Spleen (tissue), 7 donors: ENCODE results near the gene SKAP2.

Experiments used
- POLR2A ChIP-seq, 3 donors: fragments of 450-650 bp; IDR thresholded peaks; one replicate each; pipeline ENCODE4 v1.5.1; 2017; ENCODE audit warnings: antibody characterized with exemption in 3 of 3, mild to moderate bottlenecking in 1 of 3
- POLR2AphosphoS5 ChIP-seq, 3 donors: sonication (generic); formaldehyde crosslinking; IDR thresholded peaks; one replicate each; pipeline ENCODE4 v1.5.1; 2017; ENCODE audit warnings: antibody characterized with exemption in 3 of 3
- TF ChIP-seq, protein P1 (sequence below), 11 experiments: fragments of 200-600 bp in 7 of 11; fragments of 450-650 bp in 4 of 11; sonication (generic) in 4 of 11; IDR thresholded peaks in 8 of 11; conservative IDR thresholded peaks in 3 of 11; 1 replicate in 7 of 11; 2 replicates in 4 of 11; pipeline versions ENCODE4 v1.4.0 to v1.8.0; 2016 to 2021; ENCODE audit warnings: antibody characterized with exemption in 11 of 11, inconsistent platforms in 4 of 11, mild to moderate bottlenecking in 1 of 11
- donor health status: DM: no; HTN: no; CAD: no; lungs with moderate emphysema.
- donor health status: DM: no; HTN: no; CAD: no.
- donor health status: DM: no; HTN: no; CAD: no.

DNA sequence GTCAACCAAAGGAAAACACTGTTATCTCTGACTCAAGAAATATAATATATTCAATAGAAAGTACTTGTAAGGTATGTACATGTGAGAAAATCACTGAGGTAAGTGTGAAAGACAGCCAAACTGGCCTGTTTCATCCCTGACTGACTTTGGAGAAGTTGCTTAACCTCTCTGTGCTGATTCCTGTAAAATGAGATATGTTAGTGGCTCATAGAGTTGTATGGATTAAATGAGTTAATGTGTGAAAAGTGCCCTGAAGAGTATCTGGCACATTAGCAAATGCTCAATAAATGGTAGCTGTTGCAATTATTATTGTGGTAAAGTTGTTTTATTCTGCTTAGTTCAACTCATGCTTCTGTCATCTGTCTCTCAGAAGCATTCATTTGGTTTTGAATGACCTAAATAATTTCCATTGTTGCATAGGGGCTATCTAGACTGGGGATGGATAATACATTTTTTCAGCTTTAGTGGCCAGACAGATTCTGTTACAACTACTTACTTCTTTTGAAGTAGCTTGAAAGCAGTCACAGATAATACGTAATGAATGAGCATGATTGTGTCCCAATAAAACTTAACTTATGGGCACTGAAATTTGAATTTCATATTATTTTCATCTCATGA, 84.3 kb downstream of the SKAP2 start:
- TF ChIP-seq, protein P1, sequence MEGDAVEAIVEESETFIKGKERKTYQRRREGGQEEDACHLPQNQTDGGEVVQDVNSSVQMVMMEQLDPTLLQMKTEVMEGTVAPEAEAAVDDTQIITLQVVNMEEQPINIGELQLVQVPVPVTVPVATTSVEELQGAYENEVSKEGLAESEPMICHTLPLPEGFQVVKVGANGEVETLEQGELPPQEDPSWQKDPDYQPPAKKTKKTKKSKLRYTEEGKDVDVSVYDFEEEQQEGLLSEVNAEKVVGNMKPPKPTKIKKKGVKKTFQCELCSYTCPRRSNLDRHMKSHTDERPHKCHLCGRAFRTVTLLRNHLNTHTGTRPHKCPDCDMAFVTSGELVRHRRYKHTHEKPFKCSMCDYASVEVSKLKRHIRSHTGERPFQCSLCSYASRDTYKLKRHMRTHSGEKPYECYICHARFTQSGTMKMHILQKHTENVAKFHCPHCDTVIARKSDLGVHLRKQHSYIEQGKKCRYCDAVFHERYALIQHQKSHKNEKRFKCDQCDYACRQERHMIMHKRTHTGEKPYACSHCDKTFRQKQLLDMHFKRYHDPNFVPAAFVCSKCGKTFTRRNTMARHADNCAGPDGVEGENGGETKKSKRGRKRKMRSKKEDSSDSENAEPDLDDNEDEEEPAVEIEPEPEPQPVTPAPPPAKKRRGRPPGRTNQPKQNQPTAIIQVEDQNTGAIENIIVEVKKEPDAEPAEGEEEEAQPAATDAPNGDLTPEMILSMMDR (IDR thresholded peaks at IDR 0.05 in 8 of 11, conservative IDR thresholded peaks at IDR 0.05 in 3 of 11), result no peak
- no peak for TF ChIP-seq POLR2A (IDR thresholded peaks at IDR 0.05)
- no peak for TF ChIP-seq POLR2AphosphoS5 (IDR thresholded peaks at IDR 0.05)
